ENCODE results near the gene GCG.
A peak's percentile ranks its signal among the peaks of the same experiment; 100 is the strongest.

Gene GCG

DNA sequence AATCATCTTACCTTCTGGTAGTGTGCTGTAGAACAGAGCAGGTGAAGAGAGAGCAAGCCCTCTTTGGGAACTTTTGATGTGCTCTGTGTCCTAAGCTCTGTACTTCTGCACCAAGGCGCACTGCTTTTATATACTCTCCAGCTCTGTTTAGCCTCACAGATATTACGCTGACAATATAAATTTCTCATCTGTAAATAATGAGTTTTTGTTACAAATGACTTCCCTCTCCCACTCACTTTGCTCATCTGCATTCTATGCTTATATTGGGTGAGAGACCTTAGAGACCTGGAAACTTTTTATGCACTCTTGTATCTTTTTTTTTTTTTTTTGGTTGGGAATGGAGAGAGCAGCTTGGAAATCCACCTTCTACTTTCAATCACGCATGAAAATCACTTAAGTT is at the start of gene GCG:
TSS of gene GCG (minus strand) at position 101 of the 400 bp plus-strand sequence. CDS start 3,069 bp downstream, outside the sequence.
- DNase-seq: no peak

DNA sequence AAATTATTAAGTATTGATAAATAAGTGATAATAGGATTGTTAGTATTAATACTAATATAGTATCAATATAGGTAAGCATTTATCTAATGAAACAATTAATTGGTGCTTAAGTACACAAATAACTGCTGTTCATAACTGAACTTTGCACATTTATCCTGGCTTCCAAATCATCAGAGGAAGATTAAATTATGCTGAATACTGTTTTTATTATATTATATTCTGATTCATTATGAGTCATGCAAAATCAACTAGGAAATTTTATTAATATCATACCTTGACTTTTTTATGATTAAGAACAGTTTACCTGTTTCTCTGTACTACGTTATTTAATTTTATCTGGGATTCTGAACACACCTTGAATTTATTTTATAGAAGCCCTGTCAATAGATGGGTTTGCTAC is 48.6 kb upstream of the GCG start:
- no peak for DNase-seq

DNA sequence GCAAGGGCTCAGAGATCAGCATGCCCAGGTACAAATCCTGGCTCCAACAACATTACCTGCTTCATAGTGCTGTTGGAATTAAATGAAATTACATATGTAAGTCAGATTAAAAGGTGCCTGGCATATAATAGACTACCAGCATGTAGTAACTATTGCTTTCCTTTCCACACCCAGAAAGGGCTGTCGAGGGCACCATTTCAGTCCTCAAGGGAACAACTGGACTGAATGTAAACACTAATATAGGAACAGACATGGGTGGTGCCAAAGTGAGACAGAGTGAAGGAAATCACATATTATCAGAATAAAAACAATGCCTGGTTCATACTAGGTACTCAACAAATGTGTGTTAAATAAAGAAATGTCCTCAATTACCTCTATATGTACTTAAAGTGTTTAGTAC is 47.9 kb upstream of the GCG start:
- DNase-seq: no peak

DNA sequence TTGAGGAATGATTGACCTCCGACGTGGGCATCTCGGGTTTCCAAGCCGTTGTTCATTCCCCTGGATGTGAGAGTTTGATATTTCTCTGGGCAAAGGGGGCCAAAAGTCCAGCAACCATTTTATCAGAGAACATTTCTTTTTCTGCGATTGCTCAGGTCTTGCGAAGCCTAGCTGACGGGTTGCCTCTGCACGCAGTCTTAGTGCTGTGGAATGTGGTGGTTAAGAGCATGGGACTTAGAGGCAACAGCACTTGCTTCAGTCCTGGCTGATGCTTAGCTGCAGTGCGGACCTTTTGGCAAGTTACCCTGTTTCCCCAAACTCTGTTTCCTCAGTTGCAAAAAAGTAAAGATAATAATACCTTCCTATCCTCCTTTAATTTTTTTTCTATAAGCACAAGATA is 46.2 kb upstream of the GCG start:
- DNase-seq: no peak

DNA sequence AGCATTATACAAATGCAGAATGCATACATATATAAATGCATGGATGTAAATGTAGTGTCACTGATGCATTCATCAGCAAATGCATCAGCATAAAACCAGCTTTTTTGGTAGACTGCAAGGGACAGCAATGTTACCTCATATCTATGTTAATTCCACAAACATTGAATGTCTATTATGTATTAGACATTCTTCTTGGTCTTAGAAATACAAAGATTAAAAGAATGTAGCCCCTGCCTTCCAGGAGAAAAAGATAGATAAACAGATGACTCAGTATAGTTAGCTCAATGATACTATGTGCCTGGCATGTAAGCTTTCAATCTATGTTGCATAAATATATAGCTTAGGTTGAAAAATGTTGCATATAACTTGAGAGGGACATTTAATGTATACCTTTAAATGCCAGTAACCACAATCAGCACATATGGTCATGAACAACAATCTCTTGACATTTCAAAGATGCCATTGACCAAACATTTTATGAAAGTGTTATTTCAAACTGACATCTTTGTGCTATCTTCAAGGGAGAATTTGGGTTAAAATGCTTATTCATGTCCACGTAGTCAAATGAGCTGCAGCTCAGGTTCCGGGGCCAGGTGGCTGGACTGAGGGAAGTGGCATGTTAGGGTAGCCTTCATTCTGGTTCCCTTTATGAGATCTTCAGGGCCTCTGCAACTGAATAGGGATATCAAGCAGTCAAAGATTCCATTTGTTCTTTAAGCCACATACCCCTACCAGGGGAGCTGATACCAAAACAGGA is 45.2 kb upstream of the GCG start:
- DNase-seq: no peak

DNA sequence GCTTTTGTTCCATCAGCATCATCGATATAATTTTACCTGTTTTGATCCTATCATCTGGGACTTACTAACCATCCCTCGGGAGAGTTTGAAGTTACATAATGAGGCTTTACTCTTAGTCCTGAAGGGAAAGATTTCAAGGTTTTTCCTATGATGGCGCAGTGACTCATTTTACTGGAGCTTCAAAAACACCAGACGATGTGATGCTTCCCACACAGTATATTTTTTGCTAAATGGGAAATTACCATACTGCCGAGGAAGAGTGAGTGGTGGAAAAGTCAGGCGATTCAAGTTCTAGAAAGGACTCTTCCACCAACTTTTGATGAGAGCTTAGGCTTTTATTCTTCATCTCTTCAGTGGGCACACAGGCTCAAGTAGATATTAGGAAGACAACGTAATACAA is 44.6 kb upstream of the GCG start:
- DNase-seq: no peak

DNA sequence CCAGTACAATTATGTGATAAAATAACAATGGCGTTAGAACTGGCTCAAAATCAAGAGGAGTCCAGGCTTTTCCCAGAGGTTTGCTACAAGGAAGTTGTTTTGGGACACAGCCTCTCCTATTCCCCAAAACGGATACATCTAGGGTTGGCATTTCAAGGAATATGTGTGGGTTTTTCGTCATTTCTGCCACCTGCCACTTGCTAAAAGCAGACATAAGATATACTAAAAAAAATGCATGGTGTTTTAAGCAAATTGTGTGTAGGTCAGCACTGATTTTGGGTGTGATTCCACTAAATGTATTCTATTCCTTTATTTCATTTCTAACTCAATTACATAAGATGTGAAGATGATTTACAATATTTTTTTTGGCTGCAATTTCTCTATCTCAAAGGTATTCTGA is 36.4 kb upstream of the GCG start:
- DNase-seq: no peak

DNA sequence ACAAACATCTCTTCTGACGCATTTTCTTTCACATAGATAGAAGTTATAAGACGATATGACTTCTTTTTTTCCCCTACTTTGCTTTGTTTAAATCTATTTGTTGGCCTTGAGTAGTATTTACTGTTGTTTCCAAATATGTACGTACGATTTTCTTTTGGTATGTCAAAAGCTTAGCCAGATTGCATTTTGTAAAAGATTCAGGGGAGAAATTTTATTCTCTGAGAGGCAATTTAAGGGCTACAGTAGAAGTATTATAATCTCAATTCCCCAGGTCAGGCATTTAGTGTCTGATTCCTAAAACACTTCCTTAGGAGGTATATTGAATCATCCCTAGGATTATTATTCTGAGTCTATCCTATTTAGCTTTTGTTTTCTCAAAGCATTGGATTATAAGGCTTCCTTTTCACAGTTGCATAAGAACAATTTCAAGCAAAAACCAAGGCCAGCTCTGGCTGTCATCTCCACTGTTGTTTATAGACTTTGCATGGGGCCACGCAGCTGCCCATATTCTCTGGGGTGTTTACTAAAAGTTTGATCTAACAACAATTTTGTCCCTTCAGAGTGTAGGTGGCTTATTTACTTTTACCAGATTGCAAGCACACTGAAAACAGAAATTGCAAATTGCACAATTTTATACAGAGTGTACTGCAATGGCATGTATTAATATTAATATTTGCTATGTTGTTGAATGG is 33.6 kb upstream of the GCG start:
- no peak for DNase-seq

DNA sequence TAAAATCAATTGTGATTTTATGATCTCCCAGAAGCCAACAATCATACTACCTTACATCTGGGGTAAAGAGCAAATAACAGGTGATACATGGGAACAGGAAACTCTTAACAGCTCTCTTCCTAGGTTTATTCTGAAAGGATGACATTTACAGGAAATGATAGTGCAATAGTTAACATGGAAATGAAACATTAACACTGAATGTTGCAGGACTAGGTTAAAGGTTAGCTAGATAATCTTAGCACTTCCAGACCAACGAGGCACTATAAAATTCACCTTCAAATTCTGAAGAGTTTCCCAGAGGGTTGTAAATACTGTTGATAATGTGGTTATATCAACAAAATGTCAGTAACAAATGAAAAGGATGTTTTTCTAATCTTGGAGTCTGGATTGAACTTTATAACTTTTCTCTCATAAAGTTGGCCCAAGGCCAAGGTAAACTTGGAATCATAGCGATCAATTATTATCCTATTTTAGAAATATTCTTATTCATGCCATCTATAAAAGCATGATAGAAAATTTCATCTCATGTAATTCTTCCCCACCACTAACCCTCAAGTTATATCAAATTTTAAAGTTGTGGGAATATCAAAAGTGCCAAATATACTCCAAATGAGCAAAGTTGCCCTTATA is 32.9 kb upstream of the GCG start:
- DNase-seq: no peak

DNA sequence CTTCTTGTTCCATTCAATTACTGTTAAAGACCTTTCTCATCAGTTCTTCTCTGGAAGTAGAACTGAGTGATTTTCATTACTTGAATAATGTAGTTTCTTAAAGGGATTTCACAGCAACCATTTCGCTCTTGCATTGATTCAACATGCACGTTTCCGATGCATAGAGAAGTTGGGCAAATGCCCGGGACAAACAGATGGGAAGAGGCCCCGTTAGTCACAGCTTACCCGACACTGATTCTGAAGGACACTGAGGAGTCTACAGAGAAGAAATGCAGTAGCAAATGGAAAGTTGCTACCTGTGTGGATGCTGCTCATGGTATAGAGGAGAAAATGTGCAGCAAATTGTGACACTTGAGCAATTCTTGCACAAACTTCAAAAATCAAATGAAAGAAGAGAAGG is 32.3 kb upstream of the GCG start:
- DNase-seq: no peak

DNA sequence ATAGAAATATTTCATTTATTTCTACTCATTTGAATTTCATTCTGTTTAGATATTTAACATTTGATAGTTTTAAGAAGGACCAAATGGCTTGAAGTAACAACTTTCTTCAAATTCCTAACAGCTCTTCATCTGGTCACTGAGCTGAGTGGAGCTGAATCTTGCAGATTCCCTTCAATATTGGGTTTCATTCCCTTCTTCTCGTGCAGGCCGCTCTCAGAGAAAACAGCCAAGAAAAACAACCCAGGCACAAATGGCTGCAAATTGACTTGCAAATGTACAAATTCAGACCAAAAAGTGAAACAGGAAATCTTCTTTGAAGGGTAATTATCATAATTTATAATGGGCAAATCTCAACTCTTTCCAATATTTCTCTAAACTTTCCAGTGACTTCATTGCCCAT is 30.3 kb upstream of the GCG start:
- no peak for DNase-seq

DNA sequence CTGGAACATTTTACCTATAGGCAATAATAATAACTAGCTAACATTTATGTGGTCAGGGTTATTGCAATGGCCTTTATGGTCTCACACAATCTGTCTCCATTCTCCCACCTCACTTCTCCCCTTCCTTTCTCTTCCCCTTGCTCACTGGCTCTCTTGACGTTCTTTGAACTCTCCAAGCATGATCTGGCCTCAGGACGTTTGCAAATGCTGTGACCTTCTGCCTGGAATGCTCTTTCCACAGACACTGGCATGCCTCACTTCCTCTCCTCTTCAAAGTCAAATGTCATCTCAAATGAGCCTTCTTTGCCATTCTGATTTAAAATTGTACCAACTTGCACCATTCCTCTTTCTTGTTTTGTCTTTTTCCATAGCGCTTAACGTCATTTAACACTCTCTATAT is 25.3 kb upstream of the GCG start:
- DNase-seq: no peak

DNA sequence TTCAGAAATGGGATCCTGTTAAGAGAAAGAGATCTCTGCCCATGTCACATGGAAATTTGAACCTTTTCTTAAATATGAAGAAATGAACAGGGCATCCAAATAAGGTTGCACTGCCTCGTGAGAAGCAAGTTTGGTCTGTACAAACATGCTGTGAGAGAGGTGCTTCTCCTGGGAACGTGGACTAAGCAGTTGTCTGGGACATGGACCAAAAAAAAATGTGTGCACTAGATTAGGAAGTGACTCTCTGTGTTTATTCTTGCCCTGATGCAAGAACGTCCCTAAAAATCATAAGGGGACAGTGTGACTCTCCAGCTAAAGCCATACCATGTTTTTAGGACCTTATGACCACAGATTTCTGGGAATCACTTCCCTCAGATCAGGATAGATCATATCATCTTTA is 23.7 kb upstream of the GCG start:
- DNase-seq: no peak

DNA sequence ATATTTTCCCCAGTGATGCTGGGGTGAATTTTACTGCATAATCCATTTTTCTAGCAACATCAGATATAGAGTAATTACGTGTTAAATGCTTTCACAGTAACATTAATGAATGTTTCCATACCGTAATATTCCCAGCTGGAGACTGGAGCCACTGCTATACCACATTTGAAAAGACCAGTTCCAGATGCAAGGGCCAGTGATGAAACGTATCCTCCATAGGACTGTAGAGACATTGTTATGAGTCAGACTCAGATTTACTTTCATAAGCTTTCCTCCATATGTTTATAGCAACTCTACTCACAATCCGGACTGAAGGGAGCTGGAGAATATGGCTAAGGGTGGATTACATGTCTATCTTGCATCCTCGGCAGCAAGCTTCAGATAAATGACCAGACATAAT is 22.7 kb upstream of the GCG start:
- no peak for DNase-seq

DNA sequence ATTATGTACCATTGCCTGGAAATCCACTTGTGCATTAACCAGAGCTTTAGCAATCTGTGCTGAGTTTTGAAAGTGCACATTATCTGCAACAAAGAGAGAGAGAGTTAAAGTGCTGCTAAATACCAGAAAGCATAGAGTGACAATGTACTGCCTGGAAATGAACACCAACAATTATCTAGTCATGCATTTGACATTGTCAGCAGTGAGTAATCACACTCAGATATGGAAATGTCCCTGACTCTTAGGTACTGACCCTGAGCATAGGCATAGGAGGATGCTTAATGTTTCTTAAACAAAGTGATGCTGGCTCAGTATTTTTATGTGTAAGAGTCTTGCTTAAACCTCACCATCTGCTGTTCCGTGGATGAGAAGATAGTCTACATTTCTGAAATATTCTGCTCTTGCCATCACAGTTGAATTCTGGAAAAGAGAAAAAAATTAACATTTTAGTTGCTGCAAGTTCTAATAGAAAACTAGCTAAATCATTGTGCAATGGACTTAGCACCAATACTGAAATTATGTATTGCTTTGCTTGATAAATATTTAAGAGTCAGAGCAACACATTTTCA is 20.8 kb upstream of the GCG start:
- DNase-seq: no peak

DNA sequence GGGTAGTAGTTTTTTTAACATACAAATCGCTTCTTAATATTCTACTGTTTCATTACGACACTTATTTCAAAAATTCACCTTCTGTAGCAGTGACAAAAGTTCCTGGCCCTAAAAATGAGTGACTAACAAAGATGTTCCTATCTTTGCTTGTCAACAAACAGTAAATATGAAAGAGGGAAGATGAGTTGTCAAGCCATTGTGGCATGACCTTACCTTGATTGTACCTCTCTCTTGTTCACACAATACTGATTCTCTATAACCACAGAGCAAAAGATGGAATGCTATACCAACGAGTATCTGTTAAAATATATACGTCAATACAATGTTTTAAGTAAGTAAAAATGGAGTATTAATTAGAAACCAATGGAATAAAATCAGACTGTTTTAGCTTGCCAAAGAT is 14.7 kb upstream of the GCG start:
- no peak for DNase-seq

DNA sequence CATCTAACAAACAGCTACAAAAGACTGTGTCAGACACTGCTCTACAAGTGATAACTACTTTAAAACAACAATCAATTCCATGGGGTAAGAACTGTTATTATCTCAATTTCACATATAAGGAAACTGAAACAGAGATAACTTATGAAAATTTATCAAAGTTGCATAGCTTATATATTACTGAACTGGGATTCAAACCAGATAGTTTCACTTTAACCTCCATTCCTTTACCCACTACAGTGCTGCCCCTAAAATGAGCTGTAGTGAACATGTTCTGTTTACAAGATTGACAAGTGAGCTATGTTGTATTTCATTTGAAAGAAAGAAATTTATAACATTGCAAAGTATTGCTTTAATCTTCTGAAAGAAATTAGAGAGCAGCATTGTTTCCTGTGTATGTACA is 14.1 kb upstream of the GCG start:
- no peak for DNase-seq

DNA sequence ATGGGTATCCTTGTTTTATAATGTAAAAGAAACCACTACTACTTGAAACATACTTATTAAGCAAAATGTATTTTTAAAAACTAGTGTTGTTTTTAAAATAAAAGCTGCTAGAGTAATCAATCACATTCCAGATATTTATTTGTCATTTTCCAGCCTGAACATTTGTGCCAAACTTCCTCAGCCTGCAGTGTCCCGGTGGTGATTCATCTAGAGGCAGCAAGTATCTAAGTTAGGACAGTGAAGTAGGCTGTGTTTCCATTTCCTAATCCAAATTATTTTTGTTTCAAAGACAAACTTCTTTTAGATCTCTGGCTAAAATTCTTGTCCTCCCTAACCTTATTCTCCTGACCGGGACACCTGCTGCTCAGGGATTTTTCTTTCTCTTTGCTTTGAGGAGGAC is 12.8 kb upstream of the GCG start:
- no peak for DNase-seq

DNA sequence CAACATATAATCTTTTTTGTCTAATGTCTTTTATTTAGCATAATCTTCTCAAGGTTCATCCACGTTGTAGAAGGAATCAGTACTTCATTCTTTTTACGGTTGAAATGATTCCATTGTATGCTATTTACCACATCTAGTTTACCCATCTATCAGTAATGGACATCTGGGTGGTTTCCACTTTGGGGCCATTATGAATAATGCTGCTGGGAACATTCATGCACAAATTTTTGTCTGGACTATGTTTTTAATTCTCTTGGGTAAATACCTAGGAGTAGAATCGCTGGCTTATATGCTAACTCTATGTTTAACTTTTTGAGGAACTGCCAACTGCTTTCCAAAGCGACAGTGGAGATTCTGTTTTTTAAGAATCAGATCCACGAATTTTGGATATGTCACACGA is 7.4 kb upstream of the GCG start:
- no peak for DNase-seq

DNA sequence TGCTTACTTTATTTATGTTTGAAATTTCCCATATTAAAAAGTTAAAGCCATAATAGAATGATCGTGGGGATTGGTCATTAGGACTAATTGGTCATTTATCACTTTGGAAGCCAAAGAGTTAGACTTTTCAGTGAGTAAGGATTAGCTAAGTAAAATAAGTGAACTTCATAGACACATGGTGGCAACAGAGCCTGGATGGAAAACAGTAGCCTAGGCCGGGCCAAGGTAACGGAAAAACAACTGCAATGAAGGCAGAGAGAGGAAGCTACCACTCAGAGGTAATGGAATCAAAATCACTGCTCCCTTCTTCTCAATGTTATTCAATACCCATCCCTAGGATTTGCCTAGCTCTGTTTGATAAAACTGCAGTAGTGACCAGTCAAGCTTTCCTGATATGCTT is 4.1 kb upstream of the GCG start:
- no peak for DNase-seq

DNA sequence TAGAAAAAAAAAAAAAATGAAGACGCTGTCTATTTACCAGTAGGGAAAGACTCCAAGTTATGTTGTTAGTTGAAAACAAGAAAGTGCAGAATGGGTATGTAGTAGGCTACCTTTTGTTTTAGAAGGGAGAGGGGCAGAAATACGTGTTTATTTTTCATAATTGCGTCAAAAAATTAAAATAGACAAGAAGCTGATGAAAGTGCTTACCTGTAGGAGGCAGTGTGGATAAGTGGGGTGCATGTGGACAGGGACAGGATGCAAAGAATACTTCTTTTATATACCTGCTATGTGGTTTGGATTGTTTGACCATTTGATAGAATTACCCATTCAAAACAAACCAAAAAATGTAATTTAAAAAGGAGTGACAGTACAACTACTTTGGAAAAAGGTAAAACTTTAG is 3.0 kb upstream of the GCG start:
- DNase-seq: no peak

DNA sequence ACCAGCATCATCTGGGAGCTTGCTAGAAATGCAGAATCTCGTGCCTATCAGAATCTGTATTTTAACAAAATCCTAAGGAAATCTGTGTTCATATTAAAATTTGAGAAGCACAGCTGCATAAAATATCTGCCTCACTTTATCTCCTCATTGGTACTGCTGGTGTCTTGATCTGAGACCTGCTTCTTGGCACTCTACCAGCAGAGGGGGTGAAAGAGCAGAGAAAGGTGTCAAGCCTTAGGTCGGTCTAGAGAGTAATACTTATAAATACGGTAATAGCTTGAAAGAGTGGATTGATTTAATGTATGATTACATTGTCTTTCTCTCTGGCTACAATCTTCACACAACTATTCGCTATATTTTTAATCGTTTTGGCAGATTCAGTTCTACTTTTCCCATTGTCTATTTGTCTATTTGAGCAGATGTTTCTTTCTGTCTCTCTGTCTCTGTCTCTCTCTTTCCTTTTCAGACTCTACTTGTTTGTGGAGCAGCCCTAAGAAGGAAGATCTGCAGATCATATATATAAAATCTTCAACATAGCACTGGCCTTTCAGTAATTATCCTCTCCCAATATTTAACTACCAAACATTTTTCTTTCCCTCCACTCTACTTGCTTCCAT is 1.7 kb upstream of the GCG start:
- peak; percentile 63 for DNase-seq

DNA sequence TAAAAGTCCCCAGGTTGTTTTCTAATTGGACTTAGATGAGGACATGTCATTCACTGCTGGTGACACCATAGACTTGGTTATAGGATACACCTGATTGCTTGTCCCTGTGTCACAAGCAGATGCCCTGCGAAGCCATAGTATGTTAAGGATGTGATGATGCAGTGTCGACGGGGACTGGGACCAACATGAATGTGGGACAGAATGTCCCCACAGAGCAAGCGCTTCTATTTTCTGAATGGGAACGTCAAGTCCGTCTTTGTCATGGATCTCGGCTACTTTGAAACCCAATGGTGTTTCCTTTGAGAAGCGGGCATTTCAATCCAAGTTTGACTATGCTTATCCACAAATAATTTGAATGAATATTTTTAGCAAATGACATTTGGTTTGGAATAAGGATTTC is 2.1 kb downstream of the GCG start:
- no peak for DNase-seq

DNA sequence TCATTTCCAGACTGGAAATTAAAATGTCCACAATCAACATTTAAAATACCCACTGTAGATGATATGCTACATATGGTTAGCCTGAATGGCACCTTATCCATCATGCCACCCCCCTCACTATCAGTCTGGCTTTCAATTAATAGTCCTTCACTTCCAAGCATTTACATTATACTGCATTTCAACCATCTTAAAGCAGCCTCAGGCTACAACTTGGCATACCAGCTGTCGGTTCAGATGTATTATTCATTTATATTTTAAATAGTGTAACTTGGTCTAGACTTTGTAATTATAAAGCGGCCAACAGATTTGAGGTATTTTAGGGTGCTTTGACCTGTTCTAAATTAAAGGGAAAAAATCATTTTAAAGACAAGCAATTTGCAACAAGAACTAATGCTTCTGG is 2.6 kb downstream of the GCG start:
- no peak for DNase-seq

Measured in CD4-positive, alpha-beta T cell treated with Interleukin-21 for 1 hour (primary cell).